H1 (cell line): ENCODE data around the gene NPFF. TPM values are rescaled to one million over a fixed set of nuclear protein-coding genes. Genes with fewer than 3 reads are reported as not detected.

Experiments
- CTCF ChIA-PET: fragments of 300-600 bp; sonication (Branson Sonifier 250); formaldehyde crosslinking; loops from one replicate; lab custom pipeline; 2021; ENCODE audit not compliant: partially characterized antibody; lab: Charles Lee
- POLR2A ChIA-PET: fragments of 300-600 bp; sonication (Branson Sonifier 250); formaldehyde crosslinking; loops from one replicate; lab custom pipeline; 2021; ENCODE audit warnings: inconsistent platforms; ENCODE audit not compliant: partially characterized antibody; lab: Charles Lee
- DNase-seq, 2 experiments: peaks; one replicate each; pipeline versions ENCODE4 v3.0.0 to v3.0.0-alpha.2; 2010 to 2022; ENCODE audit warnings: low spot score in 2 of 2, low read depth in 1 of 2, mixed read lengths in 1 of 2
- FAIRE-seq: peaks from 2 replicates; lab custom pipeline; 2011; peaks lifted over from hg19 to GRCh38; lab: Jason Lieb, UNC
- H2AFZ ChIP-seq: 2 replicates; pipeline ENCODE4 v1.8.1; 2012; ENCODE audit warnings: low read length, inconsistent platforms
- H2AK5ac ChIP-seq: 2 replicates; pipeline ENCODE4 v1.6.1; 2013; ENCODE audit warnings: low read depth, low read length
- H2BK120ac ChIP-seq: replicated peaks from 2 replicates; pipeline ENCODE3; 2013; ENCODE audit warnings: low read depth, low read length, inconsistent platforms
- H2BK12ac ChIP-seq: 2 replicates; pipeline ENCODE4 v1.6.1; 2013; ENCODE audit warnings: low read depth, low read length
- H2BK15ac ChIP-seq: 2 replicates; pipeline ENCODE4 v1.6.1; 2013; ENCODE audit warnings: low read length
- H2BK20ac ChIP-seq: 2 replicates; pipeline ENCODE4 v1.6.1; 2013; ENCODE audit warnings: low read length
- H2BK5ac ChIP-seq: 2 replicates; pipeline ENCODE4 v1.6.1; 2013; ENCODE audit warnings: low read depth, low read length
- H3K14ac ChIP-seq: 2 replicates; pipeline ENCODE4 v1.6.1; 2013; ENCODE audit warnings: inconsistent platforms; ENCODE audit not compliant: insufficient read length
- H3K18ac ChIP-seq: 2 replicates; pipeline ENCODE4 v1.6.1; 2013; ENCODE audit warnings: low read length; ENCODE audit errors: extremely low read depth
- H3K23ac ChIP-seq: 2 replicates; pipeline ENCODE4 v1.6.1; 2013; ENCODE audit warnings: inconsistent platforms; ENCODE audit not compliant: insufficient read length
- H3K23me2 ChIP-seq: 2 replicates; pipeline ENCODE4 v1.6.1; 2013; ENCODE audit warnings: low read depth, low read length
- H3K27ac ChIP-seq: 2 replicates; pipeline ENCODE4 v1.6.1; 2011; ENCODE audit warnings: low read depth, low read length, inconsistent platforms
- H3K27me3 ChIP-seq, 4 experiments: replicated peaks in 1 of 4; 1 replicate in 1 of 4; 2 replicates in 3 of 4; pipeline versions ENCODE4 v1.6.1 to v1.8.1; 2011 to 2013; ENCODE audit warnings: low read length in 3 of 4, mild to moderate bottlenecking in 3 of 4, inconsistent platforms in 2 of 4, mixed read lengths in 2 of 4, moderate library complexity in 1 of 4; ENCODE audit not compliant: control insufficient read depth in 3 of 4, insufficient read depth in 3 of 4; ENCODE audit errors: extremely low read depth in 1 of 4
- H3K36me3 ChIP-seq, 4 experiments: 2 replicates each; pipeline versions ENCODE4 v1.6.1 to v1.8.1; 2011 to 2013; ENCODE audit warnings: mild to moderate bottlenecking in 4 of 4, low read length in 3 of 4, moderate library complexity in 2 of 4, control low read depth in 1 of 4, inconsistent platforms in 1 of 4; ENCODE audit not compliant: insufficient read depth in 4 of 4, control insufficient read depth in 2 of 4
- H3K4ac ChIP-seq: replicated peaks from 2 replicates; pipeline ENCODE3; 2013; ENCODE audit warnings: low read length, low read depth, mixed read lengths, inconsistent platforms; ENCODE audit not compliant: insufficient read length
- H3K4me1 ChIP-seq, 4 experiments: replicated peaks in 1 of 4; 1 replicate in 1 of 4; 2 replicates in 3 of 4; pipeline versions ENCODE4 v1.6.1 to v1.8.1; 2011 to 2013; ENCODE audit warnings: low read length in 3 of 4, inconsistent platforms in 2 of 4, mixed read lengths in 1 of 4; ENCODE audit not compliant: insufficient read depth in 4 of 4, control insufficient read depth in 3 of 4
- H3K4me2 ChIP-seq, 2 experiments: 2 replicates each; pipeline versions ENCODE4 v1.6.1 to v1.8.1; 2011 to 2013; ENCODE audit warnings: low read depth in 2 of 2, low read length in 2 of 2, control low read depth in 1 of 2, inconsistent platforms in 1 of 2, mild to moderate bottlenecking in 1 of 2; ENCODE audit not compliant: insufficient read depth in 1 of 2
- H3K4me3 ChIP-seq, 4 experiments: fragments of 200-600, 300-600 bp in 1 of 4; sonication (generic), shearing (Covaris generic), sonication (Bioruptor Twin) in 1 of 4; 2 replicates each; pipeline versions ENCODE4 v1.5.1 to v1.8.1; 2011 to 2016; ENCODE audit warnings: low read length in 4 of 4, low read depth in 3 of 4, control low read depth in 2 of 4, inconsistent platforms in 2 of 4, mild to moderate bottlenecking in 2 of 4, mixed read lengths in 1 of 4, moderate library complexity in 1 of 4; ENCODE audit not compliant: insufficient read depth in 2 of 4; ENCODE audit errors: extremely low read depth in 1 of 4
- H3K56ac ChIP-seq: replicated peaks from 2 replicates; pipeline ENCODE3; 2013; ENCODE audit warnings: low read depth, mild to moderate bottlenecking, mixed read lengths, low read length, inconsistent platforms; ENCODE audit not compliant: insufficient read length
- H3K79me1 ChIP-seq: 2 replicates; pipeline ENCODE4 v1.6.1; 2013; ENCODE audit warnings: low read depth, low read length, control low read depth
- H3K79me2 ChIP-seq, 2 experiments: 2 replicates each; pipeline versions ENCODE4 v1.6.1 to v1.8.1; 2012 to 2013; ENCODE audit warnings: low read length in 2 of 2, mild to moderate bottlenecking in 2 of 2, inconsistent platforms in 1 of 2; ENCODE audit not compliant: insufficient read depth in 2 of 2, control insufficient read depth in 1 of 2
- H3K9ac ChIP-seq, 4 experiments: replicated peaks in 1 of 4; 1 replicate in 1 of 4; 2 replicates in 3 of 4; pipeline versions ENCODE4 v1.6.1 to v1.8.1; 2011 to 2013; ENCODE audit warnings: low read depth in 3 of 4, low read length in 3 of 4, control low read depth in 2 of 4, mild to moderate bottlenecking in 2 of 4, moderate library complexity in 2 of 4, inconsistent platforms in 1 of 4; ENCODE audit errors: extremely low read depth in 1 of 4
- H3K9me3 ChIP-seq, 2 experiments: 2 replicates each; pipeline versions ENCODE4 v1.6.1 to v1.8.1; 2012 to 2013; ENCODE audit warnings: mild to moderate bottlenecking in 2 of 2, moderate library complexity in 2 of 2, control low read depth in 1 of 2, inconsistent platforms in 1 of 2, low read depth in 1 of 2, low read length in 1 of 2, mixed read lengths in 1 of 2; ENCODE audit not compliant: insufficient read depth in 2 of 2
- H4K20me1 ChIP-seq, 2 experiments: replicated peaks in 1 of 2; 2 replicates each; pipeline versions ENCODE3 to v1.8.1; 2011 to 2013; ENCODE audit warnings: inconsistent platforms in 2 of 2, low read length in 2 of 2, mild to moderate bottlenecking in 1 of 2; ENCODE audit not compliant: insufficient read depth in 2 of 2, control insufficient read depth in 1 of 2
- H4K5ac ChIP-seq: 2 replicates; pipeline ENCODE4 v1.6.1; 2013; ENCODE audit warnings: low read length, low read depth, mixed read lengths, inconsistent platforms; ENCODE audit not compliant: insufficient read length
- H4K8ac ChIP-seq: 2 replicates; pipeline ENCODE4 v1.8.0; 2013; ENCODE audit warnings: mild to moderate bottlenecking, moderate library complexity, low read length, inconsistent platforms; ENCODE audit not compliant: insufficient read depth; ENCODE audit errors: extremely low read depth
- H4K91ac ChIP-seq: replicated peaks from 2 replicates; pipeline ENCODE3; 2013; ENCODE audit warnings: low read length, mixed read lengths, inconsistent platforms; ENCODE audit not compliant: insufficient read length
- CBX5 ChIP-seq: fragments of 300-800, 300-1000 bp; sonication (generic); IDR thresholded peaks from 2 replicates; pipeline ENCODE4 v1.7.1; 2016; ENCODE audit warnings: antibody characterized with exemption, low read length, low read depth
- KDM4A ChIP-seq: IDR thresholded peaks from one replicate; pipeline ENCODE4 v1.7.1; 2012; ENCODE audit warnings: low read depth, mild to moderate bottlenecking, moderate library complexity, low read length, inconsistent platforms; ENCODE audit not compliant: severe bottlenecking
- KDM5A ChIP-seq: fragments of 200-600 bp; IDR thresholded peaks from 2 replicates; pipeline ENCODE4 v1.7.1; 2012; ENCODE audit warnings: mild to moderate bottlenecking, low read length, inconsistent platforms, mixed read lengths
- NRF1 ChIP-seq: IDR thresholded peaks from 2 replicates; pipeline ENCODE4 v1.6.1; 2011; ENCODE audit warnings: mild to moderate bottlenecking, low read depth, low read length, improper control_type of control experiment
- SP2 ChIP-seq: IDR thresholded peaks from 2 replicates; pipeline ENCODE4 v1.6.1; 2012; ENCODE audit warnings: mild to moderate bottlenecking, low read length, inconsistent platforms
- WGBS, 2 experiments: shearing (Covaris generic) in 1 of 2; methylation state at CpG; one replicate each; pipeline versions ENCODE4 v1.1.6 to v1.1.7; 2013 to 2015; ENCODE audit warnings: low lambda C conversion rate in 2 of 2, mixed read lengths in 2 of 2, inconsistent platforms in 1 of 2, low coverage in 1 of 2, missing lambda C conversion rate in 1 of 2; ENCODE audit not compliant: insufficient replicate concordance in 2 of 2, insufficient coverage in 1 of 2, insufficient read length in 1 of 2; ENCODE audit errors: extremely low coverage in 1 of 2, missing lambda C conversion rate in 1 of 2; 5-methylcytosine and 5-hydroxymethylcytosine counted together
- long read RNA-seq, 2 experiments: library from RNA in 1 of 2; library from capped mRNA in 1 of 2; stranded (forward); transcript quantifications; one replicate each; pipeline ENCODE4 v2.0.0, GENCODE V29; 2021; ENCODE audit warnings: inconsistent platforms in 1 of 2
- polyA minus RNA-seq, 3 experiments: library from RNA; depleted of rRNA, polyadenylated mRNA; stranded (reverse); fragments of >200 nt; gene quantifications; 1 replicate in 2 of 3; 2 replicates in 1 of 3; pipeline ENCODE4 v1.2.3, GENCODE V29; 2011
- polyA plus RNA-seq, 7 experiments: library from polyadenylated mRNA; depleted of rRNA in 3 of 7; stranded (reverse) in 5 of 7; unstranded in 2 of 7; fragments of >200 nt in 5 of 7; fragments of 200-250 nt in 2 of 7; gene quantifications; 1 replicate in 5 of 7; 2 replicates in 1 of 7; 4 replicates in 1 of 7; pipeline versions ENCODE4 v1.2.1 to v1.2.3, GENCODE V29; 2011 to 2013; ENCODE audit warnings: missing spikeins in 2 of 7, mixed read lengths in 2 of 7
- total RNA-seq: library from RNA; stranded (reverse); fragmentation: NEBNext Ultra II Directional; extraction: Animal tissue kit (Norgen Biotek cat#: 25700); gene quantifications from 2 replicates; pipeline ENCODE4 v1.2.1, GENCODE V29; 2021

NPFF gene, protein sequence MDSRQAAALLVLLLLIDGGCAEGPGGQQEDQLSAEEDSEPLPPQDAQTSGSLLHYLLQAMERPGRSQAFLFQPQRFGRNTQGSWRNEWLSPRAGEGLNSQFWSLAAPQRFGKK
- total RNA-seq (0.80 TPM in 1 of 2 replicates, not detected in the other), polyA plus RNA-seq (2011; rRNA removed) (not detected in 2 replicates), polyA minus RNA-seq (2011; rRNA and poly(A)+ RNA removed) (not detected in 2 replicates)
- polyA plus RNA-seq (2011; cell fraction: cytosol; rRNA removed) = not detected
- polyA plus RNA-seq (2011; cell fraction: nucleus; rRNA removed) = not detected
- 0.42 to 1.6 TPM (median 0.61 TPM) in 3 of 4 replicates, not detected in the other for polyA plus RNA-seq (2012, experiment 1 of 2)
- polyA plus RNA-seq (2012, experiment 2 of 2) = not detected
- 0.36 TPM for polyA plus RNA-seq (2013, experiment 1 of 2)
- 0.50 TPM for polyA plus RNA-seq (2013, experiment 2 of 2)
- not detected for polyA minus RNA-seq (2011; cell fraction: cytosol; rRNA and poly(A)+ RNA removed)
- not detected for polyA minus RNA-seq (2011; cell fraction: nucleus; rRNA and poly(A)+ RNA removed)
- long read RNA-seq, experiment 1 = 0 reads
- long read RNA-seq, experiment 2 = 0 reads

DNA sequence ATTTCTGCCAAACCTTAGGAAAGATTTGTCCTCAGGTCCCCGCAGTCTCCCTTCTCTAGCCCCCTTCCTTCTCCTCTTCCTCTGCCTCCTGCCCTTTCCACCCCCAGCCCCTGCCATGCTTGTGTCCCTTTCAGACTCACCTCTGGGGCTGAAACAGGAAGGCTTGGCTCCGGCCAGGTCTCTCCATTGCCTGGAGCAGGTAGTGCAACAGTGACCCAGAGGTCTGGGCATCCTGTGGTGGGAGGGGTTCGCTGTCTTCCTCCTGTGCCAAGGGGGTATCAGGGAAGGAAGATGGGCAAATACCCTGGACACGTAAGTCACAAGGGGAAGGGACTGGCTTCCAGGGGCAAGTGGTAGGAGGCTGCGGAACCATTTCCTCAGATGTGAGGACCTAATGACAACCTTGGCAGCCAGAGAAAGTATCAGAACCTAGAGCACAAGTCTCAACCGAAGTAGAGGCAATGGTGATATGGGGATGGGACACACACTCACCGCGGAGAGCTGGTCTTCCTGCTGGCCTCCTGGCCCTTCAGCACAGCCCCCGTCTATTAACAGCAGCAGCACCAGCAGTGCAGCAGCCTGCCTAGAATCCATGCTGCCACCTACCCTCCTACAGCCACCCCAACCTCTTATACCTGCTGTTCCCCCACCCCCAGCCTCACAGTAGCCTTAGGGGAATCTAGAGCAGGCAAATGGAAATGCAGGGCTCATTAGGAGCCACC, at the start of gene NPFF:
Gene NPFF, minus strand, starts transcription at position 604 of the 722 bp plus-strand sequence. Its CDS starts 10 bp downstream, at position 594.
- no peak within 1 kb of the TSS for H3K9ac ChIP-seq
- H3K4me3 ChIP-seq = no peak within 1 kb of the TSS; a peak in 1 of 8 replicates
- no peak within 1 kb of the TSS for H3K4me2 ChIP-seq
- H3K9me3 ChIP-seq = no peaks in the 10 kb centered on the region
- no peak within 1 kb of the TSS; the same call in 1 of the 2 replicates for H2BK12ac ChIP-seq
- H3K4me1 ChIP-seq = peaks cover 0 to 3% (median 1%) of the 10 kb centered on the region in 4 experiments; a peak in 6 of 7 replicates
- H3K23me2 ChIP-seq = no peaks in the 10 kb centered on the region
- DNase-seq (no peak), FAIRE-seq (no peak)
- H4K8ac ChIP-seq = no peak within 1 kb of the TSS
- no peak within 1 kb of the TSS for H3K23ac ChIP-seq
- no peak within 1 kb of the TSS for H3K27ac ChIP-seq
- H2BK20ac ChIP-seq = no peak within 1 kb of the TSS
- H2BK5ac ChIP-seq = no peak within 1 kb of the TSS; the same call in 1 of the 2 replicates
- peaks cover 2% of the 10 kb centered on the region for H3K79me1 ChIP-seq
- H3K36me3 ChIP-seq = peaks cover 9 to 23% (median 14%) of the 10 kb centered on the region in 4 experiments; a peak in 7 of 8 replicates
- H3K18ac ChIP-seq = no peak within 1 kb of the TSS
- H3K27me3 ChIP-seq = no peaks in the 10 kb centered on the region
- CTCF ChIA-PET = interaction anchor here (1.0 to 9.8 kb wide), 9 partner anchors 13 to 296 kb away, joined by 3 to 105 read pairs (median 11); partner anchors contain the start of gene AAAS
- 93% methylated on average over 9 of the region's 9 CpGs; no CpG with 5 or more reads in 1 of the 2 experiments for WGBS, 2 experiments
- no peak within 1 kb of the TSS for H3K56ac ChIP-seq
- no peak within 1 kb of the TSS for H4K91ac ChIP-seq
- no peak within 1 kb of the TSS for H3K14ac ChIP-seq
- no peak within 1 kb of the TSS for H3K4ac ChIP-seq
- POLR2A ChIA-PET = interaction anchor here (1.2 to 67.0 kb wide), 5 partner anchors 9 to 180 kb away, joined by 3 to 3397 read pairs (median 3); partner anchors contain the start of genes PCBP2 and PRR13
- peaks cover 0 to 6% of the 10 kb centered on the region in 2 experiments; a peak in 2 of 4 replicates for H3K79me2 ChIP-seq
- H4K20me1 ChIP-seq = peaks cover 0 to 4% of the 10 kb centered on the region in 2 experiments
- H2AK5ac ChIP-seq = no peak within 1 kb of the TSS
- no peak within 1 kb of the TSS for H2BK120ac ChIP-seq
- H4K5ac ChIP-seq = no peak within 1 kb of the TSS
- no peak within 1 kb of the TSS for H2AFZ ChIP-seq
- no peak within 1 kb of the TSS for H2BK15ac ChIP-seq
- no peak for TF ChIP-seq KDM5A
- no peak for TF ChIP-seq NRF1
- no peak for TF ChIP-seq KDM4A
- TF ChIP-seq CBX5 = no peak
- no peak for TF ChIP-seq SP2
